ENCODE results near the gene NAALADL2. TPM values are rescaled to one million over a fixed set of nuclear protein-coding genes. Genes with fewer than 3 reads are reported as not detected.

The NAALADL2 gene
- total RNA-seq, 1 donor from 2014 or later, result 5.9 TPM

GRCh38 chr3:175493301-175493700 lies 634.2 kb downstream of the NAALADL2 start:
- H3K4me3 ChIP-seq, result no peak overlapping the region
- no peaks in the 10 kb centered on the region for H3K36me3 ChIP-seq
- no peaks in the 10 kb centered on the region for H3K4me1 ChIP-seq
- no peaks in the 10 kb centered on the region for H3K9me3 ChIP-seq
- TF ChIP-seq CTCF (IDR thresholded peaks at IDR 0.05), result no peak
- intact Hi-C loops (cut with DNase I), result no loop called here
- no peak for DNase-seq (ENCODE audit: low spot score in 2 of 2)
- no peaks in the 10 kb centered on the region for H3K27me3 ChIP-seq
- H3K27ac ChIP-seq, result no peak overlapping the region

DNA sequence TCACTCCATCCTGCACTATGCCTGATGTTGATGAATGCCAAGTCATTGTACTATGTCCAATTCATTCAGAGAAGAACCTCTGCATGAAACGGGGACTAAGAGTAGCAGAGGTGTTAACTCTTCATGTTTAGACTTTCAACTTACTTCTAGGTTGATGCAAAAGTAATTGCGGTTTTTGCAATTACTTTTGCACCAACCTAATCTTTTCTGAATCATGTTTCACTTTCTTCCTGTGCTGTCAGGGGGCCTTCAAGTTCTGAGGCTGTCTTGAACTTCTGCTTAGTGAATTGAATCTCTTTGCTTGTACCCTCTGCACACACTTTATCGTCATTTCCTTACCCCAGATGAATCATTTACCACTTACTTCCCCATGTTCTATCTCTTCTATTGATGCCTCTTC lies 636.2 kb downstream of the NAALADL2 start:
- no peak overlapping the region for H3K27ac ChIP-seq
- intact Hi-C loops (cut with DNase I), result no loop called here
- H3K4me3 ChIP-seq, result no peak overlapping the region
- no peaks in the 10 kb centered on the region for H3K9me3 ChIP-seq
- TF ChIP-seq CTCF (IDR thresholded peaks at IDR 0.05), result no peak
- H3K4me1 ChIP-seq, result no peaks in the 10 kb centered on the region
- no peaks in the 10 kb centered on the region for H3K27me3 ChIP-seq
- H3K36me3 ChIP-seq, result no peaks in the 10 kb centered on the region
- DNase-seq (ENCODE audit: low spot score in 2 of 2), result no peak

GRCh38 chr3:175502155-175502554 lies 643.0 kb downstream of the NAALADL2 start:
- Histone ChIP-seq H3K27me3 (no peaks in the 10 kb centered on the region), H3K9me3 (no peaks in the 10 kb centered on the region), H3K27ac (no peak overlapping the region), H3K36me3 (no peaks in the 10 kb centered on the region), H3K4me3 (no peak overlapping the region), H3K4me1 (no peaks in the 10 kb centered on the region)
- no peak for TF ChIP-seq CTCF (IDR thresholded peaks at IDR 0.05)
- DNase-seq (ENCODE audit: low spot score in 2 of 2), result no peak
- intact Hi-C loops (cut with DNase I), result no loop called here

GRCh38 chr3:175511219-175511785 lies 652.2 kb downstream of the NAALADL2 start:
- no peak for TF ChIP-seq CTCF (IDR thresholded peaks at IDR 0.05)
- no peak for DNase-seq (ENCODE audit: low spot score in 2 of 2)
- intact Hi-C loops (cut with DNase I), result no loop called here
- Histone ChIP-seq H3K27ac (no peak overlapping the region), H3K4me3 (no peak overlapping the region), H3K27me3 (no peaks in the 10 kb centered on the region), H3K9me3 (no peaks in the 10 kb centered on the region), H3K36me3 (no peaks in the 10 kb centered on the region), H3K4me1 (no peaks in the 10 kb centered on the region)

DNA sequence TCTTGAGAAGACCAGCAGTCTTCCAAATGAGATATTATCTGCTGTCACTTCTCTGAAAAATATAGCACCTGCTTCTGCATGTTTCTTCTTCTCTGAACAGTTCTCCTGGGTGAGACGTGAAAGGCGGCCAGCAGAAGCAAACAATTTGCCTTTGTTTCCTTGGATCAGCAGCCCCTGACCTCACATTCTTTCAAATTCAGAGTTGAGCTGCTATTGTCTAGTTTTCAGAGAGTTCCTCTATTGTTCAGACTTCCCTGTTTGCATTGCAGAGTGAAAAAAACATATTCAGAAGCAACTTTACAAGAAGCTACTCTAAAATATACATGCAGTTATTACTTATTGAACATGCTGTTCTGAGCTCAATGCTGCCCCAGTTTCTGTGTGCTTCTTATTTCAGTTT lies 653.6 kb downstream of the NAALADL2 start:
- H3K4me3 ChIP-seq, result no peak overlapping the region
- no peaks in the 10 kb centered on the region for H3K27me3 ChIP-seq
- no peaks in the 10 kb centered on the region for H3K9me3 ChIP-seq
- no peaks in the 10 kb centered on the region for H3K36me3 ChIP-seq
- TF ChIP-seq CTCF (IDR thresholded peaks at IDR 0.05), result no peak
- no peak overlapping the region for H3K27ac ChIP-seq
- no peak for DNase-seq (ENCODE audit: low spot score in 2 of 2)
- no peaks in the 10 kb centered on the region for H3K4me1 ChIP-seq
- intact Hi-C loops (cut with DNase I), result no loop called here

DNA sequence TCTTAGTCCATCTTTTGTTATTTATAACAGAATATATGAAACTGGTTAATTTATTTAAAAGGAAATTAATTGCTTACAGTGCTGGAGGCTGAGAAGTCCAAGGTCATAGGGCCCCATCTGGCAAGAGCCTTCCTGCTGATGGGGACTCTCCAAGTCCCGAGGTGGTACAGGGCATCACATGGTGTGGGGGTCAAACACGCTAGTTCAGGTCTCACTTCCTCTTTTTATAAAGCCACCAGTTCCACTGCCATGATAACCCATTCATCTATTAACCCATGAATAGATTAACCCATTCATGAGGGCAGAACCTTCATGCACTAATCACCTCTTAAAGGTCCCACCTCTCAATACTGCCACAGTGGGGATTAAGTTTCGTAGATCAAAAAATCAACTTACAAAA lies 659.3 kb downstream of the NAALADL2 start:
- Histone ChIP-seq H3K9me3 (no peaks in the 10 kb centered on the region), H3K27me3 (no peaks in the 10 kb centered on the region), H3K4me3 (no peak overlapping the region), H3K4me1 (no peaks in the 10 kb centered on the region), H3K36me3 (no peaks in the 10 kb centered on the region), H3K27ac (no peak overlapping the region)
- intact Hi-C loops (cut with DNase I), result no loop called here
- TF ChIP-seq CTCF (IDR thresholded peaks at IDR 0.05), result no peak
- DNase-seq (ENCODE audit: low spot score in 2 of 2), result no peak
